Motor neuron (in vitro differentiated cells): ENCODE measurements around the gene PPP4R1. TPM values are rescaled to one million over a fixed set of nuclear protein-coding genes. Genes with fewer than 3 reads are reported as not detected.

Experiments
- total RNA-seq, 8 experiments: library from RNA; unstranded; fragments of 300-600 nt; gene quantifications; 2 replicates each; pipeline versions ENCODE4 v1.2.3 to v1.2.4, GENCODE V29; 2022

Gene PPP4R1
- total RNA-seq, 8 experiments from 2014 or later, result 43.3 to 126 (median 59.7) TPM

Other genes starting within 250 kb of the PPP4R1 start
- gene RALBP1, start 139.0 kb downstream of the PPP4R1 start, total RNA-seq, result 10 to 100 TPM; 22.0 to 46.4 (median 28.3) TPM
- gene RAB31, start 93.7 kb upstream of the PPP4R1 start, total RNA-seq, result 10 to 100 TPM in 4 of 8 experiments, 1 to 10 TPM in 4; 2.8 to 55.2 (median 21.1) TPM